ENCODE data around the gene RBM41. TPM values are rescaled to one million over a fixed set of nuclear protein-coding genes. Genes with fewer than 3 reads are reported as not detected.
"Not testable (repeated sequence)": the region's sequence is repeated elsewhere in the genome, so short reads cannot be mapped to it uniquely, and the experiment has no call there.

RBM41 gene
- total and polyA plus RNA-seq, 2 donors (not counting 3 experiments of a cell fraction or from before 2014, with no cell fraction given), result 1.5 to 16.0 TPM

DNA sequence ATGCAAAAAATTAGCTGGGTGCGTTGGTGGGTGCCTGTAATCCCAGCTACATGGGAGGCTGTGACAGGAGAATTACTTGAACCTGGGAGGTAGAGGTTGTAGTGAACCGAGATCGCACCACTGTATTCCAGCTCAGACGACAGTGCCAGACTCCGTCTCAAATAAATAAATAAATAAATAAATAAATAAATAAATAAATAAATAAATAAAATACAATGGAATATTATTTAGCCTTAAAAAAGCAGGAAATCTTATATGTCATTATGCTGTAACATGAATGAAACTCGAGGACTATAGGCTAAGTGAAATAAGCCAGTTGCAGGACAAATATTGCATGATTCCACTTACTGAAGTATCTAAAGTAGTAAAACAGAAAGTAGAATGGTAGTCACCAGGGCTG, 42.5 kb downstream of the RBM41 start:
- intact Hi-C loops (cut with micrococcal nuclease), result no loop called here
- BruUV-seq (replicated peaks), result no TSS peak
- POLR2A ChIA-PET, result no interaction called here
- Histone ChIP-seq H3K27ac (ENCODE audit: insufficient read depth, low read depth, low read length) (no peak overlapping the region), H3K27me3 (ENCODE audit: control insufficient read depth in 2 of 2, insufficient read depth in 2 of 2, low read length in 2 of 2) (no peaks in the 10 kb centered on the region), H3K79me2 (ENCODE audit: control insufficient read depth, insufficient read depth, low read length) (no peaks in the 10 kb centered on the region), H3K4me3 (replicated peaks in 1 of 3; ENCODE audit: insufficient read depth in 1 of 3, low read depth in 1 of 3, low read length in 3 of 3) (no peak overlapping the region), H3K9me3 (replicated peaks; ENCODE audit: control insufficient read depth, insufficient read depth, low read length) (no peaks in the 10 kb centered on the region), H3K9ac (replicated peaks; ENCODE audit: extremely low read depth, insufficient read depth, low read length) (no peak overlapping the region), H2AFZ (ENCODE audit: low read depth, low read length) (no peak overlapping the region), H3K4me2 (ENCODE audit: insufficient read depth, low read length) (no peak overlapping the region), H3K4me1 (ENCODE audit: control insufficient read depth, extremely low read depth, insufficient read depth, low read length) (peaks cover 3% of the 10 kb centered on the region), H3K36me3 (ENCODE audit: control insufficient read depth in 2 of 2, extremely low read depth in 1 of 2, insufficient read depth in 2 of 2, low read length in 2 of 2) (no peaks in the 10 kb centered on the region), H3K9me1 (replicated peaks; ENCODE audit: control insufficient read depth, extremely low read depth, insufficient read depth, low read length) (no peaks in the 10 kb centered on the region), H4K20me1 (replicated peaks; ENCODE audit: control insufficient read depth, extremely low read depth, insufficient read depth, low read length) (no peaks in the 10 kb centered on the region)
- CTCF ChIA-PET, result no interaction called here
- DNase-seq (ENCODE audit: low read depth, low spot score), result no peak
- dilution Hi-C loops (cut with MboI; ENCODE audit: extremely low pct_ligation_motif_present, low sequenced_read_pairs), result no loop called here
- FAIRE-seq, result no peak
- TF ChIP-seq, protein P1, sequence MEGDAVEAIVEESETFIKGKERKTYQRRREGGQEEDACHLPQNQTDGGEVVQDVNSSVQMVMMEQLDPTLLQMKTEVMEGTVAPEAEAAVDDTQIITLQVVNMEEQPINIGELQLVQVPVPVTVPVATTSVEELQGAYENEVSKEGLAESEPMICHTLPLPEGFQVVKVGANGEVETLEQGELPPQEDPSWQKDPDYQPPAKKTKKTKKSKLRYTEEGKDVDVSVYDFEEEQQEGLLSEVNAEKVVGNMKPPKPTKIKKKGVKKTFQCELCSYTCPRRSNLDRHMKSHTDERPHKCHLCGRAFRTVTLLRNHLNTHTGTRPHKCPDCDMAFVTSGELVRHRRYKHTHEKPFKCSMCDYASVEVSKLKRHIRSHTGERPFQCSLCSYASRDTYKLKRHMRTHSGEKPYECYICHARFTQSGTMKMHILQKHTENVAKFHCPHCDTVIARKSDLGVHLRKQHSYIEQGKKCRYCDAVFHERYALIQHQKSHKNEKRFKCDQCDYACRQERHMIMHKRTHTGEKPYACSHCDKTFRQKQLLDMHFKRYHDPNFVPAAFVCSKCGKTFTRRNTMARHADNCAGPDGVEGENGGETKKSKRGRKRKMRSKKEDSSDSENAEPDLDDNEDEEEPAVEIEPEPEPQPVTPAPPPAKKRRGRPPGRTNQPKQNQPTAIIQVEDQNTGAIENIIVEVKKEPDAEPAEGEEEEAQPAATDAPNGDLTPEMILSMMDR (IDR thresholded peaks at IDR 0.05; ENCODE audit: extremely low read depth in 1 of 2, insufficient read depth in 1 of 2, low read depth in 1 of 2, low read length in 2 of 2), result no peak
- no peak for TF ChIP-seq FOS (IDR thresholded peaks at IDR 0.05; ENCODE audit: borderline replicate concordance, insufficient read depth, low read length)
- no peak for TF ChIP-seq MYC (IDR thresholded peaks at IDR 0.05; ENCODE audit: low read depth, low read length)
- TF ChIP-seq POLR2AphosphoS5 (IDR thresholded peaks at IDR 0.05; ENCODE audit: insufficient read depth, low read depth, low read length), result no peak
- no peak for TF ChIP-seq EZH2 (IDR thresholded peaks at IDR 0.05; ENCODE audit: borderline replicate concordance, low read depth, low read length, severe bottlenecking)
- TF ChIP-seq, protein P2, sequence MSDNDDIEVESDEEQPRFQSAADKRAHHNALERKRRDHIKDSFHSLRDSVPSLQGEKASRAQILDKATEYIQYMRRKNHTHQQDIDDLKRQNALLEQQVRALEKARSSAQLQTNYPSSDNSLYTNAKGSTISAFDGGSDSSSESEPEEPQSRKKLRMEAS (IDR thresholded peaks at IDR 0.05; ENCODE audit: insufficient read depth, insufficient read length), result no peak
- TF ChIP-seq POLR2A (IDR thresholded peaks at IDR 0.05; ENCODE audit: low read depth, low read length), result no peak
- TF ChIP-seq JUN (IDR thresholded peaks at IDR 0.05; ENCODE audit: borderline replicate concordance, insufficient read depth, insufficient read length, low read depth), result no peak
- no peak for TF ChIP-seq GATA2 (IDR thresholded peaks at IDR 0.05; ENCODE audit: insufficient read depth, insufficient read length, low read depth, low read length)

DNA sequence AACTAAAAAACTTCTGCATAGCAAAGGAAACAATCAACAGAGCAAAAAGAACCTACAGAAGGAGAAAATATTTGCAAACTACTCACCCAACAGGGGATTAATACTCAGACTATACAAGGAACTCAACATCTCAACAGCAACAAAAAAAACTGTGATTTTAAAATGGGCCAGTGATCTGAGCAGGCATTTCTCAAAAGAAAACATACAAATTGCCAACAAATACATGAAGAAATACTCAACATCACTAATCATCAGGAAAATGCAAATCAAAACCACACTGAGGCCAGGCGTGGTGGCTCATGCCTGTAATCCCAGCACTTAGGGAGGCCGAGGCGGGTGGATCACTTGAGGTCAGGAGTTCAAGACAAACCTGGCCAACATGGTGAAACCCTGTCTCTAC, 60.9 kb downstream of the RBM41 start:
- BruUV-seq (replicated peaks); H3K36me3 ChIP-seq (ENCODE audit: control insufficient read depth in 2 of 2, extremely low read depth in 1 of 2, insufficient read depth in 2 of 2, low read length in 2 of 2); POLR2A ChIA-PET; intact Hi-C loops (cut with micrococcal nuclease); H3K27me3 ChIP-seq (ENCODE audit: control insufficient read depth in 2 of 2, insufficient read depth in 2 of 2, low read length in 2 of 2); FAIRE-seq; H3K4me2 ChIP-seq (ENCODE audit: insufficient read depth, low read length); H3K79me2 ChIP-seq (ENCODE audit: control insufficient read depth, insufficient read depth, low read length); dilution Hi-C loops (cut with MboI; ENCODE audit: extremely low pct_ligation_motif_present, low sequenced_read_pairs); H3K4me3 ChIP-seq (replicated peaks in 1 of 3; ENCODE audit: insufficient read depth in 1 of 3, low read depth in 1 of 3, low read length in 3 of 3); H4K20me1 ChIP-seq (replicated peaks; ENCODE audit: control insufficient read depth, extremely low read depth, insufficient read depth, low read length); H3K9me3 ChIP-seq (replicated peaks; ENCODE audit: control insufficient read depth, insufficient read depth, low read length); H3K27ac ChIP-seq (ENCODE audit: insufficient read depth, low read depth, low read length); H2AFZ ChIP-seq (ENCODE audit: low read depth, low read length); H3K9me1 ChIP-seq (replicated peaks; ENCODE audit: control insufficient read depth, extremely low read depth, insufficient read depth, low read length); H3K4me1 ChIP-seq (ENCODE audit: control insufficient read depth, extremely low read depth, insufficient read depth, low read length); DNase-seq (ENCODE audit: low read depth, low spot score); H3K9ac ChIP-seq (replicated peaks; ENCODE audit: extremely low read depth, insufficient read depth, low read length); CTCF ChIA-PET: not testable (repeated sequence)
